ENCODE data around the gene CD109.
"Not testable (repeated sequence)": the region's sequence is repeated elsewhere in the genome, so short reads cannot be mapped to it uniquely, and the experiment has no call there.

Gene CD109

GRCh38 chr6:73695619-73696421 is at the start of gene CD109:
Gene CD109, plus strand, starts transcription at chr6:73696203. Its CDS starts 13 bp downstream, at chr6:73696216.
- DNase-seq: no peak

- no peak for DNase-seq
These were observed 47.8 kb upstream of the CD109 start for GRCh38 chr6:73648166-73648565.

- no peak for DNase-seq
These were observed 46.2 kb upstream of the CD109 start for GRCh38 chr6:73649783-73650182.

GRCh38 chr6:73652637-73653570 is 43.1 kb upstream of the CD109 start:
- DNase-seq: peak; percentile 38

- DNase-seq: peak; percentile 62
These were observed 42.2 kb upstream of the CD109 start, which contains the start of gene SLC17A5 for GRCh38 chr6:73653571-73654424. Gene SLC17A5, minus strand, starts transcription at chr6:73653992. Its CDS starts 106 bp downstream, at chr6:73653886.

GRCh38 chr6:73655341-73655917 is 40.6 kb upstream of the CD109 start:
- DNase-seq: no peak

GRCh38 chr6:73656531-73657145 is 39.4 kb upstream of the CD109 start:
- DNase-seq: no peak

GRCh38 chr6:73657201-73657600 is 38.8 kb upstream of the CD109 start:
- DNase-seq: no peak

GRCh38 chr6:73664701-73665100 is 31.3 kb upstream of the CD109 start:
- DNase-seq: no peak

- no peak for DNase-seq
These were observed 30.2 kb upstream of the CD109 start for GRCh38 chr6:73665686-73666319.

GRCh38 chr6:73666393-73666792 is 29.6 kb upstream of the CD109 start:
- DNase-seq: no peak

- no peak for DNase-seq
These were observed 28.2 kb upstream of the CD109 start for GRCh38 chr6:73667798-73668197.

- no peak for DNase-seq
These were observed 27.0 kb upstream of the CD109 start for GRCh38 chr6:73669005-73669404.

- no peak for DNase-seq
These were observed 23.9 kb upstream of the CD109 start for GRCh38 chr6:73671911-73672685.

GRCh38 chr6:73675466-73676098 is 20.4 kb upstream of the CD109 start:
- DNase-seq: no peak

- no peak for DNase-seq
These were observed 17.0 kb upstream of the CD109 start for GRCh38 chr6:73679009-73679408.

GRCh38 chr6:73679846-73680245 is 16.2 kb upstream of the CD109 start:
- DNase-seq: not testable (repeated sequence)

GRCh38 chr6:73680289-73680918 is 15.6 kb upstream of the CD109 start:
- DNase-seq: no peak

- DNase-seq: not testable (repeated sequence)
These were observed 12.4 kb upstream of the CD109 start for GRCh38 chr6:73683574-73683973.

- no peak for DNase-seq
These were observed 7.7 kb upstream of the CD109 start for GRCh38 chr6:73688351-73688750.

All from NCI-H1694 (cell line).